ACC112 (cell line): ENCODE results near the gene FBXL17.

ENCODE experiments used
- H2AFZ ChIP-seq: fragments of 200-600 bp; sonication (generic); one replicate; pipeline ENCODE4 v1.6.0; 2017; ENCODE audit warnings: antibody characterized with exemption, low read length; ENCODE audit not compliant: unreplicated experiment
- H3K27ac ChIP-seq: fragments of 200-600 bp; sonication (generic); 2 replicates; pipeline ENCODE4 v1.5.1; 2014; ENCODE audit warnings: low read depth, mild to moderate bottlenecking, antibody characterized with exemption, low read length, moderate library complexity
- H3K27me3 ChIP-seq: fragments of 200-600 bp; sonication (generic); 2 replicates; pipeline ENCODE4 v1.6.1; 2014; ENCODE audit warnings: mild to moderate bottlenecking, antibody characterized with exemption, low read length, moderate library complexity, mixed read lengths; ENCODE audit not compliant: insufficient read depth
- H3K36me3 ChIP-seq: fragments of 200-600 bp; sonication (generic); 2 replicates; pipeline ENCODE4 v1.6.1; 2016; ENCODE audit warnings: mild to moderate bottlenecking, antibody characterized with exemption, low read length, moderate library complexity, mixed read lengths; ENCODE audit not compliant: insufficient read depth
- H3K4me1 ChIP-seq: fragments of 200-600 bp; sonication (generic); one replicate; pipeline ENCODE4 v1.6.1; 2016; ENCODE audit warnings: low read length, mixed read lengths; ENCODE audit not compliant: insufficient read depth, unreplicated experiment, control insufficient read depth
- H3K4me3 ChIP-seq: fragments of 200-600 bp; sonication (generic); 2 replicates; pipeline ENCODE4 v1.5.1; 2014; ENCODE audit warnings: mild to moderate bottlenecking, low read depth, low read length
- H3K79me2 ChIP-seq: fragments of 200-600 bp; sonication (generic); one replicate; pipeline ENCODE4 v1.6.0; 2016; ENCODE audit warnings: low read length; ENCODE audit not compliant: control insufficient read depth, unreplicated experiment, insufficient read depth

FBXL17 gene

GRCh38 chr5:107941036-107941435, 440.9 kb downstream of the FBXL17 start:
- no peaks in the 10 kb centered on the region for H3K79me2 ChIP-seq
- H3K4me3 ChIP-seq = no peak overlapping the region
- no peaks in the 10 kb centered on the region for H3K27me3 ChIP-seq
- H3K36me3 ChIP-seq = no peaks in the 10 kb centered on the region
- H3K27ac ChIP-seq = no peak overlapping the region
- H2AFZ ChIP-seq = no peak overlapping the region
- no peaks in the 10 kb centered on the region for H3K4me1 ChIP-seq

GRCh38 chr5:107937651-107938355, 444.1 kb downstream of the FBXL17 start:
- H3K27ac ChIP-seq = no peak overlapping the region
- no peaks in the 10 kb centered on the region for H3K79me2 ChIP-seq
- no peak overlapping the region for H3K4me3 ChIP-seq
- H2AFZ ChIP-seq = no peak overlapping the region
- no peaks in the 10 kb centered on the region for H3K27me3 ChIP-seq
- no peaks in the 10 kb centered on the region for H3K4me1 ChIP-seq
- H3K36me3 ChIP-seq = no peaks in the 10 kb centered on the region

GRCh38 chr5:107937204-107937603, 444.7 kb downstream of the FBXL17 start:
- no peak overlapping the region for H2AFZ ChIP-seq
- H3K27me3 ChIP-seq = no peaks in the 10 kb centered on the region
- no peak overlapping the region for H3K4me3 ChIP-seq
- no peaks in the 10 kb centered on the region for H3K36me3 ChIP-seq
- H3K4me1 ChIP-seq = no peaks in the 10 kb centered on the region
- H3K79me2 ChIP-seq = no peaks in the 10 kb centered on the region
- H3K27ac ChIP-seq = no peak overlapping the region

GRCh38 chr5:107936515-107936914, 445.4 kb downstream of the FBXL17 start:
- Histone ChIP-seq H3K27ac (no peak overlapping the region), H2AFZ (no peak overlapping the region), H3K4me1 (no peaks in the 10 kb centered on the region), H3K79me2 (no peaks in the 10 kb centered on the region), H3K36me3 (no peaks in the 10 kb centered on the region), H3K4me3 (no peak overlapping the region), H3K27me3 (no peaks in the 10 kb centered on the region)

GRCh38 chr5:107935645-107936044, 446.3 kb downstream of the FBXL17 start:
- H3K4me3 ChIP-seq = no peak overlapping the region
- H3K36me3 ChIP-seq = no peaks in the 10 kb centered on the region
- H3K27ac ChIP-seq = no peak overlapping the region
- no peaks in the 10 kb centered on the region for H3K79me2 ChIP-seq
- no peaks in the 10 kb centered on the region for H3K27me3 ChIP-seq
- no peaks in the 10 kb centered on the region for H3K4me1 ChIP-seq
- no peak overlapping the region for H2AFZ ChIP-seq

- H3K4me1 ChIP-seq = no peaks in the 10 kb centered on the region
Measured at GRCh38 chr5:107933326-107933725, 448.6 kb downstream of the FBXL17 start.

GRCh38 chr5:107930891-107931290, 451.0 kb downstream of the FBXL17 start:
- H2AFZ ChIP-seq = no peak overlapping the region
- H3K27me3 ChIP-seq = no peaks in the 10 kb centered on the region
- no peaks in the 10 kb centered on the region for H3K4me1 ChIP-seq
- no peak overlapping the region for H3K27ac ChIP-seq
- H3K4me3 ChIP-seq = no peak overlapping the region
- no peaks in the 10 kb centered on the region for H3K36me3 ChIP-seq
- no peaks in the 10 kb centered on the region for H3K79me2 ChIP-seq

More at GRCh38 chr5:107933326-107933725, 448.6 kb downstream of the FBXL17 start:
- no peaks in the 10 kb centered on the region for H3K27me3 ChIP-seq
- H3K27ac ChIP-seq = no peak overlapping the region
- H3K36me3 ChIP-seq = no peaks in the 10 kb centered on the region
- H3K79me2 ChIP-seq = no peaks in the 10 kb centered on the region
- no peak overlapping the region for H3K4me3 ChIP-seq
- H2AFZ ChIP-seq = no peak overlapping the region

GRCh38 chr5:107930092-107930491, 451.8 kb downstream of the FBXL17 start:
- no peak overlapping the region for H3K27ac ChIP-seq
- H3K79me2 ChIP-seq = no peaks in the 10 kb centered on the region
- no peaks in the 10 kb centered on the region for H3K4me1 ChIP-seq
- no peak overlapping the region for H2AFZ ChIP-seq
- no peaks in the 10 kb centered on the region for H3K27me3 ChIP-seq
- no peaks in the 10 kb centered on the region for H3K36me3 ChIP-seq
- H3K4me3 ChIP-seq = no peak overlapping the region

GRCh38 chr5:107929080-107929479, 452.8 kb downstream of the FBXL17 start:
- H3K79me2 ChIP-seq = no peaks in the 10 kb centered on the region
- H2AFZ ChIP-seq = no peak overlapping the region
- H3K27me3 ChIP-seq = no peaks in the 10 kb centered on the region
- H3K4me3 ChIP-seq = no peak overlapping the region
- H3K27ac ChIP-seq = no peak overlapping the region
- no peaks in the 10 kb centered on the region for H3K36me3 ChIP-seq
- H3K4me1 ChIP-seq = no peaks in the 10 kb centered on the region

GRCh38 chr5:107926121-107926520, 455.8 kb downstream of the FBXL17 start:
- Histone ChIP-seq H3K27me3 (no peaks in the 10 kb centered on the region), H3K4me3 (no peak overlapping the region), H3K79me2 (no peaks in the 10 kb centered on the region), H2AFZ (no peak overlapping the region), H3K36me3 (no peaks in the 10 kb centered on the region), H3K27ac (no peak overlapping the region), H3K4me1 (no peaks in the 10 kb centered on the region)

- H3K4me1 ChIP-seq = no peaks in the 10 kb centered on the region
- H3K27ac ChIP-seq = no peak overlapping the region
- no peak overlapping the region for H2AFZ ChIP-seq
Measured at GRCh38 chr5:107925200-107925599, 456.7 kb downstream of the FBXL17 start.

More at GRCh38 chr5:107925200-107925599, 456.7 kb downstream of the FBXL17 start:
- no peak overlapping the region for H3K4me3 ChIP-seq
- H3K36me3 ChIP-seq = no peaks in the 10 kb centered on the region
- H3K27me3 ChIP-seq = no peaks in the 10 kb centered on the region
- no peaks in the 10 kb centered on the region for H3K79me2 ChIP-seq
